Left lung (tissue), 10 donors: ENCODE data around the gene C4B. TPM values are rescaled to one million over a fixed set of nuclear protein-coding genes. Genes with fewer than 3 reads are reported as not detected.
"Not testable (repeated sequence)": the region's sequence is repeated elsewhere in the genome, so short reads cannot be mapped to it uniquely, and the experiment has no call there.

Experiments used
- ATAC-seq: fragments of 200-7000 bp; cut with Tn5 transposase; one replicate; pipeline ENCODE4 v1.9.1; 2020; ENCODE audit warnings: moderate library complexity
- DNase-seq, 4 donors: peaks; one replicate each; pipeline ENCODE4 v3.0.0-alpha.2; 2013 to 2020
- H3K27ac ChIP-seq, 2 donors: fragments of 200-600 bp; sonication (generic) in 1 of 2; one replicate each; pipeline versions ENCODE4 v1.5.0 to v1.8.0; 2020 to 2021
- H3K27me3 ChIP-seq, 2 donors: fragments of 200-600 bp; sonication (generic) in 1 of 2; one replicate each; pipeline versions ENCODE4 v1.5.0 to v1.8.0; 2020 to 2021
- H3K36me3 ChIP-seq, 2 donors: fragments of 200-600 bp; sonication (generic) in 1 of 2; one replicate each; pipeline versions ENCODE4 v1.5.0 to v1.8.0; 2020 to 2021
- H3K4me1 ChIP-seq, 2 donors: fragments of 200-600 bp; one replicate each; pipeline ENCODE4 v1.8.0; 2021
- H3K4me3 ChIP-seq, 2 donors: fragments of 200-600 bp; sonication (generic) in 1 of 2; one replicate each; pipeline versions ENCODE4 v1.5.0 to v1.8.0; 2020 to 2021; ENCODE audit warnings: mild to moderate bottlenecking in 1 of 2
- H3K9me3 ChIP-seq, 2 donors: fragments of 200-600 bp; sonication (generic) in 1 of 2; one replicate each; pipeline versions ENCODE4 v1.5.0 to v1.8.0; 2020 to 2021
- intact Hi-C, 2 donors: fragments of 100-400 bp; cut with DNase I; formaldehyde crosslinking; loops; one replicate each; pipeline versions ENCODE4 v1.11.2 to v1.14.2; 2022
- polyA plus RNA-seq, 6 donors: library from polyadenylated mRNA; unstranded; fragments of 120-200 nt; gene quantifications; one replicate each; pipeline ENCODE4 v1.2.1, GENCODE V29; 2013; ENCODE audit not compliant: insufficient read length in 6 of 6
- total RNA-seq, 2 donors: library from RNA; stranded (reverse); fragmentation: NEBNext Ultra II Directional; extraction: Animal tissue kit (Norgen Biotek cat#: 25700); gene quantifications; one replicate each; pipeline ENCODE4 v1.2.1, GENCODE V29; 2021
- TF ChIP-seq, protein P1 (sequence below), 2 donors: fragments of 200-600 bp; sonication (generic) in 1 of 2; IDR thresholded peaks; one replicate each; pipeline versions ENCODE4 v1.5.0 to v1.8.0; 2021; ENCODE audit warnings: antibody characterized with exemption in 2 of 2
- donor health status: DM: no; HTN: yes; CAD: no.
- donor health status: DM: no; HTN: no; CAD: no.

C4B gene
- total and polyA plus RNA-seq, 8 donors, result 8.2 to 101 (median 13.3) TPM

DNA sequence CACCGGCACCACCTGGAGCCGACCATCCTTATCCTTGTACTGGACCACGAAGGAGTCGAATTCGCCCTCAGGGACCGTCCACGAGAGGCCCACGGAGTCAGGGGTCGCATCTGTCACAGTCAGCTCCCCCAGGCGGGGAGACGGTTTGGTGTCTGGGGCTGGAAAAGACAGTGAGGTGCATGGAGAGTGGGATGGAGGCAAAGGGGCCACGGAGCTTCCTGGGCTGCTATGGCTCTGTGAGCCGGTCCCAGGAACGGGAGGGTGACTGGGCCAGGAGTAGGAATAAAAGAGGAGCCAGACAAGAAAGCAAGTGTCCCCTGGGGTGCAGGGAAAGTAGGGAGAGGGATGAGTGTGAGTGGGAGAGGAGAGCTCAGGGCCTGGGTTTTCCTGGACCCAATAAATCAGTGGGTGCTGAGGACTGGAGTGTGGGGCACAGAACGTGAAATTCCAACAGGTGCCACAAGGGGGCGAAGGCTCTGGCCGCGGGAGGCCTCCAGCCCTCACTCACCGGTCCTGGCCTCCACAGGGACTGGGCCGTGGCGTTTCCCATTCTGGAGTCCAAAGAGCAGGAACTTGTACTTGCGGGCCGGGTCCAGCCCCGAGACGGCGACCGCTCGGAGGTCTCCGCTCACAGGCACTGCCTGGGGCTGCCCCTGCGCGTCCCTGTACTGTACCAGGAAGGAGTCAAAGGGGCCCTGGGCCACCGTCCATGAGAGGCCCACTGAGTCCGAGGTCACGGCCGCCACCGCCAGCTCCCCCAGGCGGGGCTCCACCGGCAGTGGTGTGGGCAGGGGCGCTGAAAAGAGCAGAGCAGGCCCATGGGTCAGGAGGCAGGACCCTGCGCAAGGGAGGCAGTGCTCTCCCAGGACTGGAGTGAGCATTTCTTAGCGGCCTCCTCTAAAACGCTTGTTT is 33.5 kb downstream of the C4B start:
- peaks cover 0 to 3% of the 10 kb centered on the region in 2 donors for H3K36me3 ChIP-seq
- TF ChIP-seq, protein P1, sequence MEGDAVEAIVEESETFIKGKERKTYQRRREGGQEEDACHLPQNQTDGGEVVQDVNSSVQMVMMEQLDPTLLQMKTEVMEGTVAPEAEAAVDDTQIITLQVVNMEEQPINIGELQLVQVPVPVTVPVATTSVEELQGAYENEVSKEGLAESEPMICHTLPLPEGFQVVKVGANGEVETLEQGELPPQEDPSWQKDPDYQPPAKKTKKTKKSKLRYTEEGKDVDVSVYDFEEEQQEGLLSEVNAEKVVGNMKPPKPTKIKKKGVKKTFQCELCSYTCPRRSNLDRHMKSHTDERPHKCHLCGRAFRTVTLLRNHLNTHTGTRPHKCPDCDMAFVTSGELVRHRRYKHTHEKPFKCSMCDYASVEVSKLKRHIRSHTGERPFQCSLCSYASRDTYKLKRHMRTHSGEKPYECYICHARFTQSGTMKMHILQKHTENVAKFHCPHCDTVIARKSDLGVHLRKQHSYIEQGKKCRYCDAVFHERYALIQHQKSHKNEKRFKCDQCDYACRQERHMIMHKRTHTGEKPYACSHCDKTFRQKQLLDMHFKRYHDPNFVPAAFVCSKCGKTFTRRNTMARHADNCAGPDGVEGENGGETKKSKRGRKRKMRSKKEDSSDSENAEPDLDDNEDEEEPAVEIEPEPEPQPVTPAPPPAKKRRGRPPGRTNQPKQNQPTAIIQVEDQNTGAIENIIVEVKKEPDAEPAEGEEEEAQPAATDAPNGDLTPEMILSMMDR (IDR thresholded peaks at IDR 0.05), result peak; percentile 82 to 84
- no peaks in the 10 kb centered on the region for H3K9me3 ChIP-seq
- DNase-seq (peak; percentile 41 to 90 (median 58)), ATAC-seq (peak; percentile 85)
- intact Hi-C loops, result no loop called here
- H3K4me1 ChIP-seq, result peaks cover 0 to 21% of the 10 kb centered on the region in 2 donors
- peaks cover 0 to 9% of the 10 kb centered on the region in 2 donors for H3K27me3 ChIP-seq
- peak overlapping the region in 1 of 2 donors; percentile 57 for H3K27ac ChIP-seq
- H3K4me3 ChIP-seq, result no peak overlapping the region

DNA sequence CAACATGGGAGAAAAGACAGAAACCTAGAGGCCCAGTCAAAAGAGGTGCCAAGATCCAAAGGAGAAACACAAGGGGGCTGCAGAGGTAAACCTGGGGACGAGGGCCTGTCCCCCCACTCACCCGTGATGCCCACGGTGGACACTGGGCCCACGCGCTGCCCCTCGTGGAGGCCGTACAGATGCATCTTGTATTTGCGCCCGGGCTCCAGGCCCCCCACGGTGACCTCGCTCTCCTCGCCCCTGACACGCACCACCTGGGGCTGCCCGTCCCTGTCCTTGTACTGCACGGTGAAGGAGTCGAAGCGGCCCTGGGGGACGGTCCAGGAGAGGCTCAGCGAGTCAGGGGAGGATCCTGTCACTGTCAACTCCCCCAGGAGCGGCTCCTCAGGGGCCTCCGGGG is 34.6 kb downstream of the C4B start:
- intact Hi-C loops, H3K9me3 ChIP-seq, H3K27me3 ChIP-seq, ATAC-seq, H3K4me3 ChIP-seq, H3K27ac ChIP-seq, H3K36me3 ChIP-seq: not testable (repeated sequence)
- H3K4me1 ChIP-seq, result peaks cover 0 to 21% of the 10 kb centered on the region in 2 donors
- peak in 1 of 4 donors; percentile 69 for DNase-seq

DNA sequence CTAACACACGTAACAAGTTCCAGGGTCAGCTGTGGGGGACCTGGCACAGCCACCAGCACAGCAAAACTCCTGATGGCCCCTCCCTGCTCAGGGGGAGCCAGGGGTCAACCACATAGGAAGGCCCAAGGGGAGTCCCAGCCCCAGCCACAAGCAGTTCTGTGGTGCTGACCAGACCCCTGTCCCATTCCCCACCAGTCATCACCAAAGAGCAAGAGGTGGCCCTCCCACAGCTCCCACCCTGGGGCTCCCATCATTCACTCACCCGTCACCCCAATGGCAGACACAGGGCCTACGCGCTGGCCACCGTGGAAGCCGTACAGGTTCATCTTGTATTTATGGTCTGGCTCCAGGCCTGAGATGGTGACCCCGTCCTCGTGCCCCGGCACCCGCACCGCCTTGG is 35.1 kb downstream of the C4B start:
- H3K27me3 ChIP-seq, H3K27ac ChIP-seq, intact Hi-C loops, H3K36me3 ChIP-seq, ATAC-seq, H3K9me3 ChIP-seq, H3K4me3 ChIP-seq: not testable (repeated sequence)
- H3K4me1 ChIP-seq, result peaks cover 0 to 21% of the 10 kb centered on the region in 2 donors
- peak in 1 of 4 donors; percentile 53 for DNase-seq

DNA sequence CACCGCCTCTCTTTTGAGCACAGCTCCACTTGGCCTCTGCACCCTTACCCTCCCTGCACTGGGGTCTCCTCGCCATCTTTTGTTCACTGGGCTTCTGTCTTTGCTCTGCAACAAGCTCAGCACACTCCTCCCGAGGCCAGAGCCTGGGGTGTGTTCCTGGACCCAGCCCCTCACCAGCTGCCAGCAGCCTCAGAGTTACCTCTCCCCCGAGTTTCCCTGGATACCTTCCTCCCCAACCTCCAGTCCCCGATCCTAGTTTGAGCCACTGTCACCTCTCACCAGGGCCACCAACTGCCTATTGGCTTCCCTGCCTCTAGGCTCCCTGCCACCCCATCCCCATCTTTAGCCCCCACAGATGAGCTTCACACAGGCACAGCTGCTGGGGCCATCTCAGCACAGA is 36.0 kb downstream of the C4B start:
- Histone ChIP-seq H3K4me3 (no peak overlapping the region), H3K9me3 (no peaks in the 10 kb centered on the region), H3K27ac (no peak overlapping the region), H3K36me3 (peaks cover 0 to 3% of the 10 kb centered on the region in 2 donors), H3K4me1 (peaks cover 0 to 21% of the 10 kb centered on the region in 2 donors), H3K27me3 (peaks cover 0 to 9% of the 10 kb centered on the region in 2 donors)
- no peak for ATAC-seq
- TF ChIP-seq, protein P1 (IDR thresholded peaks at IDR 0.05), result no peak
- peak in 1 of 4 donors; percentile 42 for DNase-seq
- intact Hi-C loops, result no loop called here

DNA sequence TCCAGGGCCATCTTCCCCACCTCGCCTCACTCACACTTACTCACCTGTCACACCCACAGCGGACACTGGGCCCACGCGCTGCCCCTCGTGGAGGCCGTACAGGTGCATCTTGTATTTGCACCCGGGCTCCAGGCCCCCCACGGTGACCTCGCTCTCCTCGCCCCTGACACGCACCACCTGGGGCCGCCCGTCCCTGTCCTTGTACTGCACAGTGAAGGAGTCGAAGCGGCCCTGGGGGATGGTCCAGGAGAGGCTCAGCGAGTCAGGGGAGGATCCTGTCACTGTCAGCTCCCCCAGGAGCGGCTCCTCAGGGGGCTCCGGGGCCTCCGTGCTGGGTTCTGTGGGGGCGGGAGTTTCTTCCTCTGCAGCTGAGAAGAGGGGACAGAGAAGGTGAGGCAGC is 38.0 kb downstream of the C4B start:
- peaks cover 0 to 11% of the 10 kb centered on the region in 2 donors for H3K4me1 ChIP-seq
- H3K4me3 ChIP-seq, H3K9me3 ChIP-seq, ATAC-seq, intact Hi-C loops, H3K36me3 ChIP-seq, H3K27me3 ChIP-seq, H3K27ac ChIP-seq: not testable (repeated sequence)
- DNase-seq, result peak in 1 of 4 donors; percentile 69

DNA sequence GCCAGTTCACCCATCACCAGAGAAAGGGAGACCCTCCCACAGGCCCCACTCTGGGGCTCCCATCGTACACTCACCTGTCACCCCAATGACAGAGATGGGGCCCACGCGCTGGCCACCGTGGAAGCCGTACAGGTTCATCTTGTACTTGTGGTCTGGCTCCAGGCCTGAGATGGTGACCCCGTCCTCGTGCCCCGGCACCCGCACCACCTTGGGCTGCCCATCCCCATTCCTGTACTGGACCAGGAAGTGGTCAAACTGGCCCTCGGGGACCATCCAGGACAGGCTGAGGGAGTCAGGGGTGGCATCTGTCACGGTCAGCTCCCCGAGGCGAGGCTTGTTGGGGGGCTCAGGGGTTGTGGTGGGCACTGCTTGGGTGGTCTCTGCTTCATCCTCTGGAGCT is 38.7 kb downstream of the C4B start:
- H3K4me1 ChIP-seq, H3K4me3 ChIP-seq, H3K36me3 ChIP-seq, ATAC-seq, H3K27ac ChIP-seq, H3K27me3 ChIP-seq, H3K9me3 ChIP-seq, intact Hi-C loops: not testable (repeated sequence)
- DNase-seq, result peak in 1 of 4 donors; percentile 51

DNA sequence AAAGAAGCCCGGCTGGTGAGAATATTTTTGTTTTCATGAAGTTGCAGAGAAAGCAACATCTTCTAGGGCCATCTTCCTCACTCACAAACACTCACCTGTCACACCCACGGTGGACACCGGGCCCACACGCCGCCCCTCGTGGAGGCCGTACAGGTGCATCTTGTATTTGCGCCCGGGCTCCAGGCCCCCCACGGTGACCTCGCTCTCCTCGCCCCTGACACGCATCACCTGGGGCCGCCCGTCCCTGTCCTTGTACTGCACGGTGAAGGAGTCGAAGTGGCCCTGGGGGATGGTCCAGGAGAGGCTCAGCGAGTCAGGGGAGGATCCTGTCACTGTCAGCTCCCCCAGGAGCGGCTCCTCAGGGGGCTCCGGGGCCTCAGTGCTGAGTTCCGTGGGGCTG is 41.2 kb downstream of the C4B start:
- H3K27me3 ChIP-seq, H3K4me3 ChIP-seq, intact Hi-C loops, H3K9me3 ChIP-seq, H3K4me1 ChIP-seq, H3K27ac ChIP-seq, ATAC-seq: not testable (repeated sequence)
- DNase-seq, result peak in 1 of 4 donors; percentile 66
- peaks cover 0 to 12% of the 10 kb centered on the region in 2 donors for H3K36me3 ChIP-seq
